ENCODE results near the gene FAM162A. TPM values are rescaled to one million over a fixed set of nuclear protein-coding genes. Genes with fewer than 3 reads are reported as not detected.

Gene FAM162A
- total and polyA plus RNA-seq, 2 donors (not counting 3 experiments of a cell fraction or from before 2014, with no cell fraction given): 12.6 to 23.4 TPM

DNA sequence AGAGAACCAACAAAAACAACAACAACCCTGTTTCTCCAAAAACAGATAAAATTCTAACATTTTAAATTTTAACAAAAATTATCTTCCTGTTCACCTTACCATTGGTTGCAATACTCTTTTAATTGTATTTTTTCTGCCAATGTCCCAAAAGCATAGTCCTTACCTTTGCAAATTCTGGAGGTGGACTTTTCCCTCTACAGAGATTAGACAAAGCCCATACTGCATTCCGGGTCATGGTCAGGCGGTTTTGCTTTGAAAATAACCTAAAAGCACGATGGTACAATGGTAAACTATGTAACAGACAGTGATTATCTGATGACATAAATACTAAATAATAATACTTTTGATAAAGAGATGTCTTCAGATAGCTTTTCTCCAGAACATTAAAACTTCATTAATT, 67.4 kb downstream of the FAM162A start:
- H3K9me1 ChIP-seq (replicated peaks; ENCODE audit: control insufficient read depth, extremely low read depth, insufficient read depth, low read length): no peaks in the 10 kb centered on the region
- no peaks in the 10 kb centered on the region for H3K4me1 ChIP-seq (ENCODE audit: control insufficient read depth, extremely low read depth, insufficient read depth, low read length)
- no peaks in the 10 kb centered on the region for H3K9me3 ChIP-seq (replicated peaks; ENCODE audit: control insufficient read depth, insufficient read depth, low read length)
- H2AFZ ChIP-seq (ENCODE audit: low read depth, low read length): no peak overlapping the region
- TF ChIP-seq FOS (IDR thresholded peaks at IDR 0.05; ENCODE audit: borderline replicate concordance, insufficient read depth, low read length): no peak
- FAIRE-seq: no peak
- H3K27me3 ChIP-seq (ENCODE audit: control insufficient read depth in 2 of 2, insufficient read depth in 2 of 2, low read length in 2 of 2): no peaks in the 10 kb centered on the region
- no peak overlapping the region for H3K4me3 ChIP-seq (replicated peaks in 1 of 3; ENCODE audit: insufficient read depth in 1 of 3, low read depth in 1 of 3, low read length in 3 of 3)
- POLR2A ChIA-PET: interaction anchor here (0.7 kb wide), 1 partner anchor 10 kb away, joined by 3 read pairs; no protein-coding TSS in a partner anchor
- CTCF ChIA-PET: interaction anchor here (1.0 kb wide), 1 partner anchor 9 kb away, joined by 3 read pairs; no protein-coding TSS in a partner anchor
- intact Hi-C loops (cut with micrococcal nuclease) (no loop called here), dilution Hi-C loops (cut with MboI; ENCODE audit: extremely low pct_ligation_motif_present, low sequenced_read_pairs) (no loop called here)
- no peaks in the 10 kb centered on the region for H4K20me1 ChIP-seq (replicated peaks; ENCODE audit: control insufficient read depth, extremely low read depth, insufficient read depth, low read length)
- no peak overlapping the region for H3K9ac ChIP-seq (replicated peaks; ENCODE audit: extremely low read depth, insufficient read depth, low read length)
- peaks cover 2% of the 10 kb centered on the region for H3K79me2 ChIP-seq (ENCODE audit: control insufficient read depth, insufficient read depth, low read length)
- peaks cover 4 to 9% of the 10 kb centered on the region in 2 experiments for H3K36me3 ChIP-seq (ENCODE audit: control insufficient read depth in 2 of 2, extremely low read depth in 1 of 2, insufficient read depth in 2 of 2, low read length in 2 of 2)
- DNase-seq (ENCODE audit: low read depth, low spot score): no peak
- no peak overlapping the region for H3K4me2 ChIP-seq (ENCODE audit: insufficient read depth, low read length)
- BruUV-seq (replicated peaks): no TSS peak
- H3K27ac ChIP-seq (ENCODE audit: insufficient read depth, low read depth, low read length): no peak overlapping the region

DNA sequence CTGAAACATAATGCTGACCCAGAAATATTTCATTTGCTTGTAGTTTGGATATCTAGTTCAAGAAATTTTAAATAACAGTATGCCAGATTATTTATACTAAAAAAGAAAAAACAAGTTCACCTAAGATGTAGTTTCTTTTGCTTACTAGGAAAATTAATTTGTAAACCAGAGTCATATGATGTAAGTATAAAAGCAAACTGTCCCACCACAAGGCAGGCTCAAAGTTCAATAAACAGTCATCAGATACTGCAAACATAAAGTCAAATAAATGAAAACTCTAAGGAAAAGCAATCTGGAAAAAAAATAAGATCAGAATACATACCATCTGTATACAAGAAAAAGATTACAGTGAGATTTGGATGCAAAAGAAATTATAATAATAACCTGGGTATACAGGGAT, 72.1 kb downstream of the FAM162A start:
- intact Hi-C loops (cut with micrococcal nuclease): no loop called here
- H3K79me2 ChIP-seq (ENCODE audit: control insufficient read depth, insufficient read depth, low read length): peaks cover 6% of the 10 kb centered on the region

More for the DNA sequence above, 72.1 kb downstream of the FAM162A start:
- FAIRE-seq: no peak
- CTCF ChIA-PET: interaction anchor here (2.5 kb wide), 1 partner anchor 63 kb away, joined by 10 read pairs; no protein-coding TSS in a partner anchor
- dilution Hi-C loops (cut with MboI; ENCODE audit: extremely low pct_ligation_motif_present, low sequenced_read_pairs): no loop called here
- H3K9me1 ChIP-seq (replicated peaks; ENCODE audit: control insufficient read depth, extremely low read depth, insufficient read depth, low read length): no peaks in the 10 kb centered on the region
- H3K27ac ChIP-seq (ENCODE audit: insufficient read depth, low read depth, low read length): no peak overlapping the region
- no peak overlapping the region for H3K4me3 ChIP-seq (replicated peaks in 1 of 3; ENCODE audit: insufficient read depth in 1 of 3, low read depth in 1 of 3, low read length in 3 of 3)
- POLR2A ChIA-PET: no interaction called here
- no TSS peak for BruUV-seq (replicated peaks)
- no peak for DNase-seq (ENCODE audit: low read depth, low spot score)
- H2AFZ ChIP-seq (ENCODE audit: low read depth, low read length): no peak overlapping the region
- no peaks in the 10 kb centered on the region for H3K9me3 ChIP-seq (replicated peaks; ENCODE audit: control insufficient read depth, insufficient read depth, low read length)
- TF ChIP-seq POLR2A (IDR thresholded peaks at IDR 0.05; ENCODE audit: low read depth, low read length): no peak
- TF ChIP-seq, protein P1, sequence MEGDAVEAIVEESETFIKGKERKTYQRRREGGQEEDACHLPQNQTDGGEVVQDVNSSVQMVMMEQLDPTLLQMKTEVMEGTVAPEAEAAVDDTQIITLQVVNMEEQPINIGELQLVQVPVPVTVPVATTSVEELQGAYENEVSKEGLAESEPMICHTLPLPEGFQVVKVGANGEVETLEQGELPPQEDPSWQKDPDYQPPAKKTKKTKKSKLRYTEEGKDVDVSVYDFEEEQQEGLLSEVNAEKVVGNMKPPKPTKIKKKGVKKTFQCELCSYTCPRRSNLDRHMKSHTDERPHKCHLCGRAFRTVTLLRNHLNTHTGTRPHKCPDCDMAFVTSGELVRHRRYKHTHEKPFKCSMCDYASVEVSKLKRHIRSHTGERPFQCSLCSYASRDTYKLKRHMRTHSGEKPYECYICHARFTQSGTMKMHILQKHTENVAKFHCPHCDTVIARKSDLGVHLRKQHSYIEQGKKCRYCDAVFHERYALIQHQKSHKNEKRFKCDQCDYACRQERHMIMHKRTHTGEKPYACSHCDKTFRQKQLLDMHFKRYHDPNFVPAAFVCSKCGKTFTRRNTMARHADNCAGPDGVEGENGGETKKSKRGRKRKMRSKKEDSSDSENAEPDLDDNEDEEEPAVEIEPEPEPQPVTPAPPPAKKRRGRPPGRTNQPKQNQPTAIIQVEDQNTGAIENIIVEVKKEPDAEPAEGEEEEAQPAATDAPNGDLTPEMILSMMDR (IDR thresholded peaks at IDR 0.05; ENCODE audit: extremely low read depth in 1 of 2, insufficient read depth in 1 of 2, low read depth in 1 of 2, low read length in 2 of 2): no peak
- no peak for TF ChIP-seq POLR2AphosphoS5 (IDR thresholded peaks at IDR 0.05; ENCODE audit: insufficient read depth, low read depth, low read length)
- TF ChIP-seq FOS (IDR thresholded peaks at IDR 0.05; ENCODE audit: borderline replicate concordance, insufficient read depth, low read length): no peak
- no peak for TF ChIP-seq GATA2 (IDR thresholded peaks at IDR 0.05; ENCODE audit: insufficient read depth, insufficient read length, low read depth, low read length)
- no peak for TF ChIP-seq JUN (IDR thresholded peaks at IDR 0.05; ENCODE audit: borderline replicate concordance, insufficient read depth, insufficient read length, low read depth)
- TF ChIP-seq EZH2 (IDR thresholded peaks at IDR 0.05; ENCODE audit: borderline replicate concordance, low read depth, low read length, severe bottlenecking): no peak
- no peak for TF ChIP-seq MYC (IDR thresholded peaks at IDR 0.05; ENCODE audit: low read depth, low read length)
- TF ChIP-seq, protein P2, sequence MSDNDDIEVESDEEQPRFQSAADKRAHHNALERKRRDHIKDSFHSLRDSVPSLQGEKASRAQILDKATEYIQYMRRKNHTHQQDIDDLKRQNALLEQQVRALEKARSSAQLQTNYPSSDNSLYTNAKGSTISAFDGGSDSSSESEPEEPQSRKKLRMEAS (IDR thresholded peaks at IDR 0.05; ENCODE audit: insufficient read depth, insufficient read length): no peak
- H3K4me1 ChIP-seq (ENCODE audit: control insufficient read depth, extremely low read depth, insufficient read depth, low read length): no peaks in the 10 kb centered on the region
- H3K27me3 ChIP-seq (ENCODE audit: control insufficient read depth in 2 of 2, insufficient read depth in 2 of 2, low read length in 2 of 2): no peaks in the 10 kb centered on the region
- peaks cover 12 to 17% of the 10 kb centered on the region in 2 experiments for H3K36me3 ChIP-seq (ENCODE audit: control insufficient read depth in 2 of 2, extremely low read depth in 1 of 2, insufficient read depth in 2 of 2, low read length in 2 of 2)
- no peak overlapping the region for H3K4me2 ChIP-seq (ENCODE audit: insufficient read depth, low read length)
- no peaks in the 10 kb centered on the region for H4K20me1 ChIP-seq (replicated peaks; ENCODE audit: control insufficient read depth, extremely low read depth, insufficient read depth, low read length)
- no peak overlapping the region for H3K9ac ChIP-seq (replicated peaks; ENCODE audit: extremely low read depth, insufficient read depth, low read length)

Measured in endothelial cell of umbilical vein (primary cell).